ENCODE data around the gene PID1.

- TF ChIP-seq MXD4 (CRISPR knock-in tag; IDR thresholded peaks at IDR 0.05; ENCODE audit: borderline replicate concordance) (no peak), HMGXB4 (CRISPR knock-in tag; IDR thresholded peaks at IDR 0.05) (no peak), NR2C2 (CRISPR knock-in tag; IDR thresholded peaks at IDR 0.05) (no peak), RELA (CRISPR knock-in tag; IDR thresholded peaks at IDR 0.05; ENCODE audit: borderline replicate concordance) (no peak), TEAD4 (CRISPR knock-in tag; IDR thresholded peaks at IDR 0.05) (no peak), CBFB (CRISPR knock-in tag; IDR thresholded peaks at IDR 0.05; ENCODE audit: low read depth) (no peak)
- TF ChIP-seq, protein P1, sequence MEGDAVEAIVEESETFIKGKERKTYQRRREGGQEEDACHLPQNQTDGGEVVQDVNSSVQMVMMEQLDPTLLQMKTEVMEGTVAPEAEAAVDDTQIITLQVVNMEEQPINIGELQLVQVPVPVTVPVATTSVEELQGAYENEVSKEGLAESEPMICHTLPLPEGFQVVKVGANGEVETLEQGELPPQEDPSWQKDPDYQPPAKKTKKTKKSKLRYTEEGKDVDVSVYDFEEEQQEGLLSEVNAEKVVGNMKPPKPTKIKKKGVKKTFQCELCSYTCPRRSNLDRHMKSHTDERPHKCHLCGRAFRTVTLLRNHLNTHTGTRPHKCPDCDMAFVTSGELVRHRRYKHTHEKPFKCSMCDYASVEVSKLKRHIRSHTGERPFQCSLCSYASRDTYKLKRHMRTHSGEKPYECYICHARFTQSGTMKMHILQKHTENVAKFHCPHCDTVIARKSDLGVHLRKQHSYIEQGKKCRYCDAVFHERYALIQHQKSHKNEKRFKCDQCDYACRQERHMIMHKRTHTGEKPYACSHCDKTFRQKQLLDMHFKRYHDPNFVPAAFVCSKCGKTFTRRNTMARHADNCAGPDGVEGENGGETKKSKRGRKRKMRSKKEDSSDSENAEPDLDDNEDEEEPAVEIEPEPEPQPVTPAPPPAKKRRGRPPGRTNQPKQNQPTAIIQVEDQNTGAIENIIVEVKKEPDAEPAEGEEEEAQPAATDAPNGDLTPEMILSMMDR (IDR thresholded peaks at IDR 0.05) = no peak
- TF ChIP-seq, protein P2, sequence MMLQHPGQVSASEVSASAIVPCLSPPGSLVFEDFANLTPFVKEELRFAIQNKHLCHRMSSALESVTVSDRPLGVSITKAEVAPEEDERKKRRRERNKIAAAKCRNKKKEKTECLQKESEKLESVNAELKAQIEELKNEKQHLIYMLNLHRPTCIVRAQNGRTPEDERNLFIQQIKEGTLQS (CRISPR knock-in tag; conservative IDR thresholded peaks at IDR 0.05) = no peak
Observed at GRCh38 chr2:229022071-229022470, 249.0 kb downstream of the PID1 start.
